Right atrium auricular region (tissue), 2 donors: ENCODE data around the gene TNRC6C. TPM values are rescaled to one million over a fixed set of nuclear protein-coding genes. Genes with fewer than 3 reads are reported as not detected.

Source experiments
- DNase-seq: peaks from one replicate; pipeline ENCODE4 v3.0.0-alpha.2; 2019; ENCODE audit warnings: low spot score
- H3K27ac ChIP-seq, 2 donors: fragments of 200-600 bp; sonication (generic); 1 replicate in 1 of 2; 2 replicates in 1 of 2; pipeline ENCODE4 v1.5.1; 2016 to 2019
- H3K27me3 ChIP-seq, 2 donors: fragments of 200-600 bp; sonication (generic); one replicate each; pipeline versions ENCODE4 v1.5.1 to v1.6.0; 2017 to 2019
- H3K36me3 ChIP-seq: fragments of 200-600 bp; sonication (generic); one replicate; pipeline ENCODE4 v1.5.1; 2016
- H3K4me1 ChIP-seq, 2 donors: fragments of 200-600 bp; sonication (generic); one replicate each; pipeline versions ENCODE4 v1.5.1 to v1.6.0; 2017 to 2019
- H3K4me3 ChIP-seq, 2 donors: fragments of 200-600 bp; sonication (generic); 1 replicate in 1 of 2; 2 replicates in 1 of 2; pipeline ENCODE4 v1.5.1; 2017 to 2019; ENCODE audit warnings: mild to moderate bottlenecking in 1 of 2, moderate library complexity in 1 of 2
- H3K9me3 ChIP-seq, 2 donors: fragments of 200-600 bp; sonication (generic); one replicate each; pipeline ENCODE4 v1.5.1; 2019
- CTCF ChIP-seq, 2 donors: fragments of 200-600 bp; sonication (generic); IDR thresholded peaks; one replicate each; pipeline ENCODE4 v1.5.1; 2019; ENCODE audit warnings: antibody characterized with exemption in 2 of 2
- total RNA-seq, 2 donors: library from RNA; depleted of rRNA; stranded (reverse); fragments of >200 nt; gene quantifications; one replicate each; pipeline ENCODE4 v1.1.0, GENCODE V29; 2016

Gene TNRC6C
- total RNA-seq, 2 donors from 2014 or later: 8.7 to 13.0 TPM

- Histone ChIP-seq H3K9me3 (no peaks in the 10 kb centered on the region), H3K27me3 (no peaks in the 10 kb centered on the region), H3K4me3 (no peak overlapping the region), H3K27ac (no peak overlapping the region), H3K36me3 (peaks cover 14% of the 10 kb centered on the region), H3K4me1 (peaks cover 0 to 24% of the 10 kb centered on the region in 2 donors)
- no peak for DNase-seq
- TF ChIP-seq CTCF (IDR thresholded peaks at IDR 0.05): no peak
Observed at GRCh38 chr17:78109489-78109761, 150.9 kb downstream of the TNRC6C start.

- TF ChIP-seq CTCF (IDR thresholded peaks at IDR 0.05): no peak
- H3K9me3 ChIP-seq: no peaks in the 10 kb centered on the region
- no peak for DNase-seq
- H3K4me1 ChIP-seq: peaks cover 0 to 24% of the 10 kb centered on the region in 2 donors
- H3K27me3 ChIP-seq: no peaks in the 10 kb centered on the region
- no peak overlapping the region for H3K4me3 ChIP-seq
- H3K27ac ChIP-seq: peak overlapping the region; percentile 28 to 40
- peaks cover 3% of the 10 kb centered on the region for H3K36me3 ChIP-seq
Observed at GRCh38 chr17:78110363-78111015, 152.0 kb downstream of the TNRC6C start.

GRCh38 chr17:78111016-78111726 lies 152.7 kb downstream of the TNRC6C start:
- no peaks in the 10 kb centered on the region for H3K36me3 ChIP-seq
- no peak for TF ChIP-seq CTCF (IDR thresholded peaks at IDR 0.05)
- no peak overlapping the region for H3K4me3 ChIP-seq
- peak overlapping the region in 1 of 2 donors; percentile 40 for H3K27ac ChIP-seq
- peaks cover 0 to 24% of the 10 kb centered on the region in 2 donors for H3K4me1 ChIP-seq
- H3K9me3 ChIP-seq: no peaks in the 10 kb centered on the region
- no peak for DNase-seq
- H3K27me3 ChIP-seq: no peaks in the 10 kb centered on the region

GRCh38 chr17:78111727-78112517 lies 153.4 kb downstream of the TNRC6C start:
- Histone ChIP-seq H3K4me1 (peaks cover 0 to 24% of the 10 kb centered on the region in 2 donors), H3K36me3 (no peaks in the 10 kb centered on the region), H3K27ac (no peak overlapping the region), H3K4me3 (no peak overlapping the region), H3K9me3 (no peaks in the 10 kb centered on the region), H3K27me3 (no peaks in the 10 kb centered on the region)
- no peak for TF ChIP-seq CTCF (IDR thresholded peaks at IDR 0.05)
- DNase-seq: no peak

- Histone ChIP-seq H3K36me3 (no peaks in the 10 kb centered on the region), H3K9me3 (no peaks in the 10 kb centered on the region), H3K27ac (no peak overlapping the region), H3K27me3 (no peaks in the 10 kb centered on the region), H3K4me1 (peaks cover 0 to 24% of the 10 kb centered on the region in 2 donors), H3K4me3 (no peak overlapping the region)
- peak; percentile 79 for DNase-seq
- peak; percentile 99 to 100 for TF ChIP-seq CTCF (IDR thresholded peaks at IDR 0.05)
Observed at GRCh38 chr17:78112518-78113471, 154.3 kb downstream of the TNRC6C start.
